IPS-20b (cell line): Measurements from ENCODE around the gene FFAR2.
"Not testable (repeated sequence)": the region's sequence is repeated elsewhere in the genome, so short reads cannot be mapped to it uniquely, and the experiment has no call there.

Experiments
- H3K27ac ChIP-seq: one replicate; pipeline ENCODE4 v1.5.1; 2013; ENCODE audit warnings: low read length
- H3K27me3 ChIP-seq: 2 replicates; pipeline ENCODE4 v1.6.1; 2013; ENCODE audit warnings: mild to moderate bottlenecking, low read length, inconsistent platforms; ENCODE audit not compliant: insufficient read depth
- H3K36me3 ChIP-seq: 2 replicates; pipeline ENCODE4 v1.6.1; 2013; ENCODE audit warnings: low read depth, mild to moderate bottlenecking, inconsistent platforms, low read length, moderate library complexity; ENCODE audit not compliant: insufficient read depth
- H3K4me1 ChIP-seq: 2 replicates; pipeline ENCODE4 v1.6.1; 2013; ENCODE audit warnings: mild to moderate bottlenecking, control low read depth, inconsistent platforms, low read length, moderate library complexity; ENCODE audit not compliant: insufficient read depth
- H3K4me3 ChIP-seq: 2 replicates; pipeline ENCODE4 v1.5.1; 2013; ENCODE audit warnings: mild to moderate bottlenecking, low read length, inconsistent platforms
- H3K9ac ChIP-seq: 2 replicates; pipeline ENCODE4 v1.6.1; 2013; ENCODE audit warnings: low read depth, mild to moderate bottlenecking, inconsistent platforms, low read length, moderate library complexity
- H3K9me3 ChIP-seq: 2 replicates; pipeline ENCODE4 v1.6.1; 2013; ENCODE audit warnings: mild to moderate bottlenecking, low read depth, low read length, inconsistent platforms; ENCODE audit not compliant: insufficient read depth

Gene FFAR2

DNA sequence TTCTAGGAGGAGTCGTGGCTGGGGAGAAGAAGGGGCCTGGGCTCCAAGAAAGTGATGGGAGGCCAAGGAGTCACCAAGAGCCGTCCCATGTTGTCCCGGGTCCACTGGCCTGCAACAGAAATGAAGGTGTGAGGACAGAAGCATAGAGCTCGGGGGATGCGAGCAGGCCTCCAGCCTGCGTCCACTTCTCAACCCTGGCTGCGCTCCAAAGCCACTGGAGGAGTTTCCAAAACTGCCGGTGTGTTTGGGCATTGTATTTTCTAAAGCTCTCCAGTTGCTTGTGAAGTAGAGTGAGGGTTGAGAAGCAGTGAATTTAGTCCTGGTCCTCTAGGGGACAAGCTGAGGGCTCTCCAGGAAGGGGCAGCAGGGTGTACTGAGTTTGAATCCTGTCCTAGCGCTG lies 13.0 kb downstream of the FFAR2 start:
- no peaks in the 10 kb centered on the region for H3K9me3 ChIP-seq
- H3K27ac ChIP-seq: no peak overlapping the region
- no peaks in the 10 kb centered on the region for H3K4me1 ChIP-seq
- no peaks in the 10 kb centered on the region for H3K27me3 ChIP-seq
- no peak overlapping the region for H3K4me3 ChIP-seq
- no peaks in the 10 kb centered on the region for H3K36me3 ChIP-seq
- no peak overlapping the region for H3K9ac ChIP-seq

DNA sequence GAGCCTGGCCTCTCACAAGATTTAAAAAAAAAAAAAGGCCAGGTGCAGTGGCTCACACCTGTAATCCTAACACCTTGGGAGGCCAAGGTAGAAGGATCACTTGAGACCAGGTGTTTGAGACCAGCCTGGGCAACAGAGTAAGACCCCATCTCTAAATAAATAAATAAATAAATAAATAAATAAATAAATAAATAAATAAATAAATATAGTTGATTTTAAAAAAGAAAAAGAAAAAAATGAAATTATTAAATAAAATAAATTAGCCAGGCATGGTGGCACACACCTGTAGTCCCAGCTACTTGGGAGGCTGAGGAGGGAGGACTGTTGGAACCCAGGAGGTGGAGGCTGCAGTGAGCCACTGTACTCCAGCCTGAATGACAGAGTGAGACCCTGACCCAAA lies 13.7 kb downstream of the FFAR2 start:
- not testable (repeated sequence) for H3K36me3 ChIP-seq, H3K4me3 ChIP-seq, H3K27ac ChIP-seq, H3K9ac ChIP-seq, H3K4me1 ChIP-seq, H3K9me3 ChIP-seq, H3K27me3 ChIP-seq

DNA sequence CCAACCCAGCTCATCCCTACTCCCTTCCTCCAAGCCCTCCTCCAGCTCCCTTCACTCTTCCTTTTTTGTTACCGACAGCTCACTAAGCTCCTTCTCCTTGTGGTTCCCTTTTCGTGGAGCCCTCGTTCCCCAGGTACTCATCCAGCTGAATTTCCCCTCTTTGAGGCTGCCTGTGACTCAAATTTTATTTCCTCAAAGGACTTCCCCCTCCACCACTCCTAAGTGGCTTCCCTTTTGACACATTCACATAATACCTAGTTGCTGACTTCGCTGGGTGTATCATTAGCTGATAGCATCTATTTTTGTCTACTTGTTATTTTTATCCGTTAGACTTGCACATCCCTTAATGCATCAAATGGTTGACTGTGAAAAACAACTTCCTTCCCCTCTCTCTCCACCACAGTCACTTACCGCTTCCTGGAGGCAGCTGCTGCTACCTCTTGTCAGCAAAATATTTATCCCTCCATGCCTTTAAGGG lies 14.5 kb downstream of the FFAR2 start:
- no peaks in the 10 kb centered on the region for H3K36me3 ChIP-seq
- H3K4me1 ChIP-seq: no peaks in the 10 kb centered on the region
- H3K9me3 ChIP-seq: no peaks in the 10 kb centered on the region
- no peak overlapping the region for H3K9ac ChIP-seq
- no peak overlapping the region for H3K4me3 ChIP-seq
- H3K27me3 ChIP-seq: no peaks in the 10 kb centered on the region
- no peak overlapping the region for H3K27ac ChIP-seq

DNA sequence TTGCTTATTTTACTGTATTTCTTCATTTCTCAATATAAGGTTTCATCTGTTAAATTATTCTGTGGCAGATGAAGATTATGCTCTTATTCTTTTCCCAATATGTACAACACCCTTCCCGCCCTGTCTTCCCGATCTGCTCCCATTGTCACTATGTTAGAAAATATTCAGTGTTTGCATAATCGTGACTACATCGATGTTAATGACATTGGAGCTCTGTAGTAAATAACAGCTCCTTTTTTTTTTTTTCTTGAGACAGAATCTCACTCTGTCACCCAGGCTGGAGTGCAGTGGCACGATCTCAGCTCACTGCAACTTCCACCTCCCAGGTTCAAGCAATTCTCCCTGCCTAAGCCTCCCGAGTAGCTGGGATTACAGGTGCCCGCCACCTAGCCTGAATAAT lies 14.9 kb downstream of the FFAR2 start:
- H3K9ac ChIP-seq, H3K27ac ChIP-seq, H3K4me3 ChIP-seq, H3K27me3 ChIP-seq, H3K4me1 ChIP-seq, H3K9me3 ChIP-seq, H3K36me3 ChIP-seq: not testable (repeated sequence)

DNA sequence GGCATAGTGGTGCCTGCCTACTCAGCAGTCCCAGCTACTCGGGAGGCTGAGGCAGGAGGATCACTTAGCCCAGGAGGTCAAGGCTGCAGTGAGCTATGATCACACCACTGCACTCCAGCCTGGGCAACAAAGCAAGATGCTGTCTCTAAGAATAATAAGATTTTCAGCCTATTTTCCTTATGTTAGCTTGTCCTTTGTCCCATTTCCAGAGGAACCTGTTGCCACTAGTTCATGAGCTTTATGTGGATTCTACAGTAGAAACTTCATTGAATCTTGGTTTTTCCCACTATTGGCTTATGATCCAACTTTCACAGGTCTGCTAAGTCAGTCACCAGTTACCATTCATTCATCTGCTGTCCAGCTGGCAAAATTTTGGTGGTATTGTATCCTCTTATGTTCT lies 18.2 kb downstream of the FFAR2 start:
- Histone ChIP-seq H3K4me3 (no peak overlapping the region), H3K27me3 (no peaks in the 10 kb centered on the region), H3K36me3 (no peaks in the 10 kb centered on the region), H3K27ac (no peak overlapping the region), H3K4me1 (peaks cover 3% of the 10 kb centered on the region), H3K9ac (no peak overlapping the region), H3K9me3 (no peaks in the 10 kb centered on the region)

DNA sequence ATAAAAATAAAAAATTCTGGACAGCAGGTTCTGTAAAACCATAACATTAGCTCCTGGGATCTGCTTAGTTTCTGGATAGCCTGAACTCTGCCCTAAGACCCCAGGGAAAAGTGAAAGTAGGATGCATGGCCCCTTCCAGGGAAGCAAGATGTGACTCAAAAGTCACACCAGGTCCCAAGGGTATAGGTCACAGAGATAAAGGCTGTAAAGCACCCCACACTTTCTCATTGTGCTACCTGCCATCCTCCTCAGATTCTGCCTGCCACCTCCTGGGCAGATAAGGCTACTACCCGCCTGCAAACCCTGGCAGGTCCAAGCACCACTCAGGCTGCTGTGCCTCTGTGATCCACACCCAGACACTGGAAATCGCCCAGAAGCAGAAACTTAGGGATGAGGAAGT lies 20.6 kb downstream of the FFAR2 start:
- H3K4me3 ChIP-seq: no peak overlapping the region
- H3K27ac ChIP-seq: no peak overlapping the region
- H3K4me1 ChIP-seq: peaks cover 3% of the 10 kb centered on the region
- no peak overlapping the region for H3K9ac ChIP-seq
- H3K27me3 ChIP-seq: no peaks in the 10 kb centered on the region
- no peaks in the 10 kb centered on the region for H3K9me3 ChIP-seq
- H3K36me3 ChIP-seq: no peaks in the 10 kb centered on the region

DNA sequence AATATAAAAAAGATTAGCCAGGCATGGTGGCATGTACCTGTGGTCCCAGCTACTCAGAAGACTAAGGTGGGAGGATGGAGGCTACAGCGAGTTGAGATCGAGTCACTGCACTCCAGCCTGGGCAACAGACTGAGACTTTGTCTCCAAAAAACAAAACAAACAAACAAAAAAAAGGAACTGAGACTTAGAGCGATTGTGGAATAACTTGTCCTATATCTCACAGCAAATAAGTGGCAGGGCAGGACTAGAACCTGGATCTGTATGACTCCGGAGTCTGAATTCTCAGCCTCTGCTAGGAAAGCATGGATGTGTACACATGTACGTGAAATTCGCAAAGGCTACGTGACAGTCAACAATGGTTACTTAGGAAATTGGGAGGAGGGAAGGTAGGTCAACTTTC lies 22.1 kb downstream of the FFAR2 start:
- Histone ChIP-seq H3K9me3 (no peaks in the 10 kb centered on the region), H3K9ac (no peak overlapping the region), H3K27me3 (no peaks in the 10 kb centered on the region), H3K27ac (no peak overlapping the region), H3K4me3 (no peak overlapping the region), H3K4me1 (peaks cover 3% of the 10 kb centered on the region), H3K36me3 (no peaks in the 10 kb centered on the region)

DNA sequence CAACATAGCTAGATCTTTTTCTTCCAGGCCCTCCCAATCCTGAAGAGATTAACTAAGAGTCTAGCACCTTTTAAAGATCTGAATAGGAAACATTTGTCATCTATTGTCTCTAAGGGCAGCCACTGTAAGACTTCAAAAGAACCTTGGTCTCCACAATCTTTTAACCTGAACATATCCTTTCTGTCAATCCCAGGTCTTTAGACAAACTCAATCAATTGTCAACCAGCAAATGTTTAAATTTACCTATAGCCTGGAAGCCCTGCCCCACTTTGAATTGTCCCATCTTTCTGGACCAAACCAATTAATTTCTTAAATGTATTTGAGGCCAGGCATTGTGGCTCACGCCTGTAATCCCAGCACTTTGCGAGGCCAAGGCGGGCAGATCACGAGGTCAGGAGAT lies 23.0 kb downstream of the FFAR2 start:
- not testable (repeated sequence) for H3K4me1 ChIP-seq, H3K9me3 ChIP-seq, H3K9ac ChIP-seq, H3K4me3 ChIP-seq, H3K27me3 ChIP-seq, H3K27ac ChIP-seq, H3K36me3 ChIP-seq

DNA sequence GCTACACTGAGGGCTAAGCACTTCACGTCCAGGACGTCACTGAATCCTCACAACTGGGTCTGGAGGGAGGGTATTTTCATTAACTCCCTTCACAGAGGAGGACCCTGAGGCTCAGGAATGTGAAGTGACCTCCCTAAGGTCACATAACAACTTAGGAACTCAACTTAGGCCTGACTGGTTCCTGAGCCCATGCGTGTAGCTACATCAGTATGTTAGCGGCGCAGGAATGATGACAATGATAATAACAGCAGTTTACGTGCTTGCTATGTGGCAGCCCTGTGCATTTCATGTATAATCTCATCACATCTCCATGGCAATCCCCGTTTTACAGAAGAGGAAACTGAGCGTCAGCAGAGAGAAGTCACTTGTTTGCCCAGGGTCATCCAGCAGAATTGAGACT lies 23.9 kb downstream of the FFAR2 start:
- Histone ChIP-seq H3K4me3 (no peak overlapping the region), H3K9me3 (no peaks in the 10 kb centered on the region), H3K9ac (no peak overlapping the region), H3K27ac (no peak overlapping the region), H3K27me3 (no peaks in the 10 kb centered on the region), H3K36me3 (no peaks in the 10 kb centered on the region), H3K4me1 (peaks cover 3% of the 10 kb centered on the region)

DNA sequence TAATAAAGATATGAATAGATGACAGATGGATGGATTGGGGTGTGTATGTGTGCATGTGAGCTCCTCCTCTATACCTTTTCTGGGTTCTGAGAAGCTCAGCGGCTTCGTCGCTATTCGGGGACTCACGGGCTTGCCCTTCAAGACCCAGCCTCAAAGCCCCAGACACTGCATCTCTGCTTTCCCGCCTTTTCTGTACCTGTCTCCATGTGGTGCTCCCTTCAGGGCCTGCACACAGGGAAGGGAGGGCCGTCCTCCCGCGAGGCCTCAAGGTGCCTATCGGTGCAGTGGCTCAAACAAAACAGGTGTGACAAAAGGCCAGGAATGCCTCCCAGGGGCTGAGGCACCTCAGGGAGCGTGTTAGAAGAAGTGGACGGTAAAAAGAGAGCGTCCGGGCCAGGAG lies 26.0 kb downstream of the FFAR2 start:
- H3K4me1 ChIP-seq: peaks cover 3% of the 10 kb centered on the region

DNA sequence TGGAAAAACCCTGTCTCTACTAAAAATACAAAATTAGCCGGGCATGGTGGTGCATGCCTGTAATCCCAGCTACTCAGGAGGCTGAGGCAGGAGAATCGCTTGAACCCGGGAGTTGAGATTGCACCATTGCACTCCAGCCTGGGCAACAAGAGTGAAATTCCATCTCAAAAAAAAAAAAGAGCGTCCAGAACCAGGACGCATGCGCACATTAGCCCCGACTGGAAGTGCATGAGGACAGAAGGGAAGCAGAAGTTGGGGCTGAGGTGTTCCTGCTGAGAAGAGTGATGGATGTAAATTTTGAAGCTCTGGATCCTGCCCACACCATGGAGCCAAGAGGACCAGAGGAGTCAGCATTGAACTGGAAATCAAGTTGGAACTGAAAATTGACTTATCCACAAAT lies 26.5 kb downstream of the FFAR2 start:
- not testable (repeated sequence) for H3K4me1 ChIP-seq, H3K9ac ChIP-seq, H3K27me3 ChIP-seq, H3K4me3 ChIP-seq, H3K36me3 ChIP-seq, H3K9me3 ChIP-seq, H3K27ac ChIP-seq

More for the DNA sequence above, 26.0 kb downstream of the FFAR2 start:
- no peaks in the 10 kb centered on the region for H3K36me3 ChIP-seq
- H3K27ac ChIP-seq: no peak overlapping the region
- H3K27me3 ChIP-seq: no peaks in the 10 kb centered on the region
- no peak overlapping the region for H3K4me3 ChIP-seq
- no peak overlapping the region for H3K9ac ChIP-seq
- no peaks in the 10 kb centered on the region for H3K9me3 ChIP-seq

DNA sequence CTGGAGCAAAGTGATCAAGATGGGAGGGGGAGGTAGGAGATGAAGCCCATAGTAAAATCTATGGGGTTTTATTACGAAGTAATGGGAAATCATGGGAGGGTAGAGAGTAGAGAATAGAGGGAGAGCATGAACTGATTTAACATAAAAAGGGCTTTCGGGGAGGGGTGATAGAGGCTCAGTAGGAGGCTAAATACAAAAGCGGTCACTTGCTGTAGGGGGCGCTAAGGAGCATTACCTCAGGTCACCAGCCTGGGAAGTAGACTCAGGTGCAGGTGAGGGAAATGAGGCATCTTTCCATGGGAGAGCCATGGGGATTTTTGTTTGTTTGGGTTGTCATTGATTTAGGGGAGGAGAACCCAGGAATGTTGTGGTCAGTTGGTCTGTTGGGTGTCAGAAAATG lies 28.1 kb downstream of the FFAR2 start:
- H3K4me3 ChIP-seq: no peak overlapping the region
- no peak overlapping the region for H3K9ac ChIP-seq
- no peak overlapping the region for H3K27ac ChIP-seq
- no peaks in the 10 kb centered on the region for H3K9me3 ChIP-seq
- no peaks in the 10 kb centered on the region for H3K36me3 ChIP-seq
- no peaks in the 10 kb centered on the region for H3K4me1 ChIP-seq
- no peaks in the 10 kb centered on the region for H3K27me3 ChIP-seq
